ENCODE measurements around the gene INHBA. TPM values are rescaled to one million over a fixed set of nuclear protein-coding genes. Genes with fewer than 3 reads are reported as not detected.

INHBA gene
- total RNA-seq, 1 donor from 2014 or later: 5.0 TPM

- Histone ChIP-seq H3K36me3 (ENCODE audit: control insufficient read depth, insufficient read depth, low read length) (no peaks in the 10 kb centered on the region), H3K27me3 (ENCODE audit: control insufficient read depth, insufficient read depth, low read length) (no peaks in the 10 kb centered on the region), H3K4me3 (ENCODE audit: low read depth, low read length) (no peak overlapping the region)
- TF ChIP-seq CTCF (IDR thresholded peaks at IDR 0.05; ENCODE audit: insufficient read depth, low read length, severe bottlenecking): no peak
- FAIRE-seq (no peak), DNase-seq (ENCODE audit: low read depth) (no peak)
Observed at GRCh38 chr7:41682422-41682821, 20.5 kb downstream of the INHBA start.

- FAIRE-seq (no peak), DNase-seq (ENCODE audit: low read depth) (no peak)
- no peak for TF ChIP-seq CTCF (IDR thresholded peaks at IDR 0.05; ENCODE audit: insufficient read depth, low read length, severe bottlenecking)
- no peak overlapping the region for H3K4me3 ChIP-seq (ENCODE audit: low read depth, low read length)
- no peaks in the 10 kb centered on the region for H3K27me3 ChIP-seq (ENCODE audit: control insufficient read depth, insufficient read depth, low read length)
- H3K36me3 ChIP-seq (ENCODE audit: control insufficient read depth, insufficient read depth, low read length): no peaks in the 10 kb centered on the region
Observed at GRCh38 chr7:41679566-41679965, 23.3 kb downstream of the INHBA start.

GRCh38 chr7:41674505-41675023 lies 28.3 kb downstream of the INHBA start:
- no peak overlapping the region for H3K4me3 ChIP-seq (ENCODE audit: low read depth, low read length)
- TF ChIP-seq CTCF (IDR thresholded peaks at IDR 0.05; ENCODE audit: insufficient read depth, low read length, severe bottlenecking): no peak
- no peaks in the 10 kb centered on the region for H3K36me3 ChIP-seq (ENCODE audit: control insufficient read depth, insufficient read depth, low read length)
- no peaks in the 10 kb centered on the region for H3K27me3 ChIP-seq (ENCODE audit: control insufficient read depth, insufficient read depth, low read length)
- DNase-seq (ENCODE audit: low read depth): no peak
- no peak for FAIRE-seq

GRCh38 chr7:41661596-41661995 lies 41.3 kb downstream of the INHBA start:
- DNase-seq (ENCODE audit: low read depth) (no peak), FAIRE-seq (no peak)
- no peaks in the 10 kb centered on the region for H3K27me3 ChIP-seq (ENCODE audit: control insufficient read depth, insufficient read depth, low read length)
- H3K36me3 ChIP-seq (ENCODE audit: control insufficient read depth, insufficient read depth, low read length): no peaks in the 10 kb centered on the region
- no peak for TF ChIP-seq CTCF (IDR thresholded peaks at IDR 0.05; ENCODE audit: insufficient read depth, low read length, severe bottlenecking)
- no peak overlapping the region for H3K4me3 ChIP-seq (ENCODE audit: low read depth, low read length)

GRCh38 chr7:41659539-41659938 lies 43.4 kb downstream of the INHBA start:
- H3K27me3 ChIP-seq (ENCODE audit: control insufficient read depth, insufficient read depth, low read length): no peaks in the 10 kb centered on the region
- no peak for FAIRE-seq

More at GRCh38 chr7:41659539-41659938, 43.4 kb downstream of the INHBA start:
- DNase-seq (ENCODE audit: low read depth): no peak
- TF ChIP-seq CTCF (IDR thresholded peaks at IDR 0.05; ENCODE audit: insufficient read depth, low read length, severe bottlenecking): no peak
- Histone ChIP-seq H3K4me3 (ENCODE audit: low read depth, low read length) (no peak overlapping the region), H3K36me3 (ENCODE audit: control insufficient read depth, insufficient read depth, low read length) (no peaks in the 10 kb centered on the region)

Measured in bronchial epithelial cell (primary cell).